Skeletal muscle tissue (tissue), 4 donors: ENCODE data around the gene CYP24A1. TPM values are rescaled to one million over a fixed set of nuclear protein-coding genes. Genes with fewer than 3 reads are reported as not detected.

Experiments used
- H3K27ac ChIP-seq: one replicate; pipeline ENCODE4 v1.7.0; 2013; ENCODE audit warnings: mild to moderate bottlenecking, low read depth, low read length, inconsistent platforms
- H3K27me3 ChIP-seq, 3 donors: one replicate each; pipeline ENCODE4 v1.7.0; 2013; ENCODE audit warnings: low read length in 3 of 3; ENCODE audit not compliant: control insufficient read depth in 3 of 3, insufficient read depth in 3 of 3
- H3K36me3 ChIP-seq, 3 donors: one replicate each; pipeline ENCODE4 v1.7.0; 2013; ENCODE audit warnings: low read length in 3 of 3; ENCODE audit not compliant: control insufficient read depth in 3 of 3, insufficient read depth in 3 of 3
- H3K4me1 ChIP-seq, 3 donors: one replicate each; pipeline ENCODE4 v1.7.0; 2013; ENCODE audit warnings: low read length in 3 of 3, mild to moderate bottlenecking in 3 of 3; ENCODE audit not compliant: control insufficient read depth in 3 of 3, insufficient read depth in 3 of 3
- H3K4me3 ChIP-seq, 3 donors: one replicate each; pipeline ENCODE4 v1.7.0; 2013; ENCODE audit warnings: low read length in 3 of 3
- H3K9ac ChIP-seq, 3 donors: one replicate each; pipeline ENCODE4 v1.7.0; 2013; ENCODE audit warnings: low read length in 3 of 3, mild to moderate bottlenecking in 3 of 3, moderate library complexity in 2 of 3, low read depth in 1 of 3
- H3K9me3 ChIP-seq, 3 donors: one replicate each; pipeline ENCODE4 v1.7.0; 2013; ENCODE audit warnings: low read length in 3 of 3; ENCODE audit not compliant: control insufficient read depth in 3 of 3
- total RNA-seq: library from RNA; depleted of rRNA; stranded (reverse); fragments of >200 nt; gene quantifications from one replicate; pipeline ENCODE4 v1.2.3, GENCODE V29; 2014
- donor health status: Osteomylitis.

Gene CYP24A1
- total RNA-seq, 1 donor from 2014 or later, result 1.0 TPM

DNA sequence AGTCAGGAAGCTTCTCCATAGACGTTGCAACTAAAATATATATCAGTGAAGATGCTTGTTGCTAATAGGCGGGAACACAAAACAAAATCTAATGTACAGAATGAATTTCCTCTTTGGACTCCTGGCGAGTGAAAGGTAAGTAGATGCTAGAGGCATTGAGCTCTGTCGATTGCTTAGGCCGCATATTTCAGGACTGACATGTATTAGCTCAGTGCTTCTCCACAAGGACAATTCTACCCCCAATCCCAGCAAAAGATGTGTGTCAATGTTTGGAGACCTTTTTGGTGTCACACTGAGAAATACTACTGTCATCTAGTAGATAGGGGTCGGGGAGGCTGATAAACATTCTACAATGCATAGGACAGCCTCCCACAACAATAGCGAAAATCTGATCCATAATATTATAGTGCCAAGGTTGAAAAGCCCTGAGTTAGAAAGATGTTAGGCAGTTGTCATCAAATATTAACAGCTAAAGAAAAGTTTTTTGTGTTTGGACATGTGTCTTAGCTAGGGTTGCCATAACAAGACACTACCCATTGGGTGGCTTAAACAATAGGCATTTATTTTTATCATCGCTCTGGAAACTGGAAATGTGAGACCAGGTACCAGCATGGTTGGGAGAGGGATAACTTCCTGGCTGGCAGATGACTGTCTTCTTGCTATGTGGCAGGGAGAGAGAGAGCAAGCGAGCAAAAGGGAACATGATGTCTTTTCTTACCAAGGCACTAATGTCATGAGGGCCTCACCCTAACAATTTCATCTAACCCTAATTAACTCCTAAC is 55.4 kb downstream of the CYP24A1 start:
- no peaks in the 10 kb centered on the region for H3K36me3 ChIP-seq
- H3K9me3 ChIP-seq, result no peaks in the 10 kb centered on the region
- peaks cover 0 to 4% (median 0%) of the 10 kb centered on the region in 3 donors for H3K27me3 ChIP-seq
- H3K4me1 ChIP-seq, result no peaks in the 10 kb centered on the region
- no peak overlapping the region for H3K27ac ChIP-seq
- H3K4me3 ChIP-seq, result no peak overlapping the region
- H3K9ac ChIP-seq, result no peak overlapping the region

DNA sequence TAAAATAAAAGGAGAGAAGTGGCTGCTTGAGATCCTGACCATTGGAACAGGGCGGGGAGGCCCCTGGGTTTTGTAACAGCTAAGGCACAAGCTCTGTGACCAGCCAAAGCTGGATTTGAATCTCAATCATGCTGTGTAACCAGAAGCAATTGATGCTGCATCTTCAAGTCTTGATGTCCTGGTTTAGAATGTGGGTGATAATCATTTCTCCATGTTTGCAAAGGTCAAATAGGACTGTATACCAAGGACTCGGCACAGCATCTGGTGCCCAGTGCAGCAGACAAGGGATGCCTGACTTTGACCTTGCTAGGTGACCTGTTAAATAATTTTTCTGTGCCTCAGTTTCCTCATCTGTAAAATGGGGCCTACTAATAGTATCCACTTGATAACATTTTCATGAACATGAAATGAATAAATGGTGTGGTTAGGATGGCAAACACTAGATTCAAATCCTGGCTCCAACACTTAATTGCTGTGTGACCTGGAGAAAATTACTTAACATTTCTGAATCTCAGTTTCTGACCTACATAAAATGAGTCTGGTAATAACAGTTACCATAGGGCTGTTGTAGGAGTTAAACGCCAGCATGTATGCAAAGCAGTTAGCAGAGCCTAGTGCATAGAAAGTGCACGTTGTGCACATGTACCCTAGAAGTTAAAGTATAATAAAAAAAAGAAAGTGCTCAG is 57.1 kb downstream of the CYP24A1 start:
- no peak overlapping the region for H3K27ac ChIP-seq
- no peak overlapping the region for H3K4me3 ChIP-seq
- H3K27me3 ChIP-seq, result peaks cover 0 to 4% (median 0%) of the 10 kb centered on the region in 3 donors
- no peaks in the 10 kb centered on the region for H3K9me3 ChIP-seq
- no peak overlapping the region for H3K9ac ChIP-seq
- no peaks in the 10 kb centered on the region for H3K4me1 ChIP-seq
- H3K36me3 ChIP-seq, result no peaks in the 10 kb centered on the region

DNA sequence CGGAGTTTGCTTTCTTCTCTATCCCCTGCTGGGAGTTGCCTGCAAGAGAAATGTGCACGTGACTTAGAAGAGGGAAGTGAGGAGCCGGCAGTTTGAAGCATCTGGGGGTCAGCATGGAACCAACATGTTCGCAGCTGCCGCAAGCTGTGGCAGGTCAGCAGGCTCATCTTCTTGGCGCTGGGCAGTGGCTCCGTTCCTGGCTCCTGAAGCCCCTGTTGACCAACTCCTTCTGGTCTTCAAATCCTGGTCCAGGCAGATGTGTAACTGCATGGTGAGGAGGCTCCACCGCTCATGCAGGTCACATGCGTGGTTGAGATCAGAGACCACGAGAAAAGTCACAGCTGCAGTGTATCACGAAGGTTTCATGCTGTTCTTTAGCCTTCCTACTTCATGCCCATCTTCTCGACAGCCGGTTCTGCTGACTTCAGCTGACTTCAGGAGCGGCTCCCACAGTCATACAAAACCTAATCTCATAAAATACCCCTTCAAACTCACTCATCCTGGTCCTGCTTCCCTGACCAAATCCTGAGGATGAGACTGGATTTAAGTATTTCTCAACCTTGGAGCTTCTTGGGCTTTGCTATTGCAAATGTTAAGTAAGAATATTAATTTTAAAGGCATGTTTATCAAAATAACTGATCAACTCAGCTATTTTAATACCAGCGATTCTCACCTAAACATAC is 58.5 kb downstream of the CYP24A1 start:
- no peak overlapping the region for H3K27ac ChIP-seq
- no peak overlapping the region for H3K4me3 ChIP-seq
- no peaks in the 10 kb centered on the region for H3K36me3 ChIP-seq
- H3K9ac ChIP-seq, result no peak overlapping the region
- H3K4me1 ChIP-seq, result no peaks in the 10 kb centered on the region
- H3K9me3 ChIP-seq, result no peaks in the 10 kb centered on the region
- H3K27me3 ChIP-seq, result peaks cover 0 to 4% (median 0%) of the 10 kb centered on the region in 3 donors

DNA sequence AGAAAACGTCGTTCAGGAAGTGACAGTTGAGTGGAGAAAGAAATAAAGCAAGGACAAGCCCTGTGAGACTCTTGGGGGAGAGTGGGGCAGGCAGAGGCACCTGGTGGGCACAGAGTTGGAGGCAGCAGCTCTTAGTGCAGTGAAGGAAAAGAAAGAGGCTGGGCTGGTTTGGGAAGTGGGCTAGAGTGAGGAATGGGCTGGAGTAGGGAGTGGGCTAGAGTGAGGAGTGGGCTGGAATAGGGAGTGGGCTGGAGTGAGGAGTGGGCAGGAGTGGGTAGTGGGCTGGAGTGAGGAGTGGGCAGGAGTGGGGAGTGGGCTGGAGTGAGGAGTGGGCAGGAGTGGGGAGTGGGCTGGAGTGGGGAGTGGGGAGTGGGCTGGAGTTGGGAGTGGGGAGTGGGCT is 59.7 kb downstream of the CYP24A1 start:
- Histone ChIP-seq H3K36me3 (no peaks in the 10 kb centered on the region), H3K9ac (no peak overlapping the region), H3K4me1 (no peaks in the 10 kb centered on the region), H3K9me3 (no peaks in the 10 kb centered on the region), H3K4me3 (no peak overlapping the region), H3K27ac (no peak overlapping the region), H3K27me3 (peaks cover 0 to 4% (median 0%) of the 10 kb centered on the region in 3 donors)

DNA sequence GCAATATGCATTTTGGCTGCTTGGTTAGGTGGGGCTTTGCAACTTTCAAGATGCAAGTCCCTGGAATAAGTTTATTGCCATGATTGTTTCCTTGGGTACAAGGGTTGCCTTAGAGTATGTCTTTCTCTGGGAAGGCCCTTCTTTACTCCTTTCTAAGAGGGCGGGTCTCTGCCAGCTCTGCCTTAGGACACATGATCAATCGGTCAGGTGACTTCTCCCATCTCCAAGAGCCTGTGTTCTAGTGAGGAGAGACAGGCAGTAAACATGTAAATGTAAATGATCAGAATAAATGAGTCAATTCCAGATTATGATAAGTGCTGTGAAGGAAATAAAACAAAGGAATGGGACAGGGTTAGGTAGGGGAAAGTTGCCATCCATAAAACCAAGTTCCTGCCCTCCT is 60.2 kb downstream of the CYP24A1 start:
- Histone ChIP-seq H3K4me1 (no peaks in the 10 kb centered on the region), H3K9me3 (no peaks in the 10 kb centered on the region), H3K9ac (no peak overlapping the region), H3K27me3 (peaks cover 0 to 4% (median 0%) of the 10 kb centered on the region in 3 donors), H3K36me3 (no peaks in the 10 kb centered on the region), H3K4me3 (no peak overlapping the region), H3K27ac (no peak overlapping the region)

DNA sequence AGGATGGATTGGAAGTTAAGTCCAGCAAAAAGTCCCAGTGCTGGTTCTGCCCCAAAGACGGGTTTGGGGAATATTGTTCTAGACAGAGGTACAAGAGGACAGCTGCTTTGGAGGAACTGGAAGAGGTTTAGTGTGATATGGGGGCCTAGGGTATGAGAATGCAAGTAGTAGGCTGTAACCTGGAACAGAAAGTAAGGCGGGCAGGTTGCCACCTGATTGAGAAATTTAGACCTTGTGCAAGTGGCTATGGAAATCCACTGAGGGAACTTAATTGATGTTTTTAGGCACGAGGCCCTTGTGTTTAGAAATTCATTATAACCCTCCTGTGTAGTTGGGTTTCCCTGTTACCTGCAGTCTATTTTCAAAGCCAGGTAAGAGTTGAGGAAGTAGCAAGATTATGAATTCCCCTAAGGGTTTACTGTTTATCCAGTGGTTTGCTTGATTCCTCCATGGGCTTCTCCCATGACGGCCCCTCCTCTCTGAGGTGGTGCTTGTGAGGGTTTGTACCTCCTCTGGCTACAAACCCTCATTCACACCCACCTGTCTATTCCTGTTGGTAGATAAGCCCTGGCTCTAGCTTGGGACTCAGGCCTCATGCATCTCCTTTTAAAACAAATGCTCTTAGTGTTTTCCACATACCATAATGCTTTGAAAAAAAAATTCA is 61.4 kb downstream of the CYP24A1 start:
- H3K4me3 ChIP-seq, result no peak overlapping the region
- no peak overlapping the region for H3K27ac ChIP-seq
- no peaks in the 10 kb centered on the region for H3K9me3 ChIP-seq
- H3K27me3 ChIP-seq, result peaks cover 0 to 4% (median 0%) of the 10 kb centered on the region in 3 donors
- H3K4me1 ChIP-seq, result no peaks in the 10 kb centered on the region
- no peak overlapping the region for H3K9ac ChIP-seq
- no peaks in the 10 kb centered on the region for H3K36me3 ChIP-seq

DNA sequence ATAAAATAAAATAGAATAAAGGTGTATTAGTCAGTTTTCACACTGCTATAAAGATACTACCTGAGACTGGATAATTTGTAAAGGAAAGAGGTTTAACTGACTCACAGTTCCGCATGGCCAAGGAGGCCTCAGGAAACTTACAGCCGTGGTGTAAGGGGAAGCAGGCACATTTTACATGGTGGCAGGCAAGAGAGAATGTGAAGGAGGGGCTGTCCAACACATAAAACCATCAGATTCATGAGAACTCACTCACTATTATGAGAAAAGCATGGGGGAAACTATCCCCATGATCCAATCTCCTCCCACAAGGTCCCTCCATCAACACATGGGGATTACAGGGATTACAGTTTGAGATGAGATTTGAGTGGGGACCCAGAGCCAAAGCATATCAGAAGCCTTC is 62.3 kb downstream of the CYP24A1 start:
- Histone ChIP-seq H3K4me1 (no peaks in the 10 kb centered on the region), H3K9ac (no peak overlapping the region), H3K27ac (no peak overlapping the region), H3K27me3 (peaks cover 0 to 4% (median 0%) of the 10 kb centered on the region in 3 donors), H3K9me3 (no peaks in the 10 kb centered on the region), H3K36me3 (no peaks in the 10 kb centered on the region), H3K4me3 (no peak overlapping the region)

DNA sequence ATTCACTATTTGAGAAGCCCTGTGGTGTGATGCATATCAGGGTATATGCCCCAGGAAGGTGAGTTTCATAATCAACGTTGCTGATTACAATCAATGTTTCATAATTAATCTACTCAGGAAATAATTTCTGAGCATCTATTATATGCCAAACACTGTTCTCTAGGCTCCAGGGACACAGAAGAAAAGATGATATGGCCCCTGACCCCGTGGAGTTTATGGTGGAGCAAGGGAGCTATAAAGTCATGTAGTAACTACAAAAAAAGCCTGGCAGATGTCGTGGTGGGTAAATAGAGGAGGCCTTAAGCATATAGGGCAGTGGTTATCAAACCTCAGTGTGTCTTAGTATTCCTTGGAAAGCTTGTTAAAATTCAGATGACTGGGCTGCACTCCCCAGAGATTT is 63.3 kb downstream of the CYP24A1 start:
- H3K4me1 ChIP-seq, result no peaks in the 10 kb centered on the region
- no peaks in the 10 kb centered on the region for H3K36me3 ChIP-seq
- no peaks in the 10 kb centered on the region for H3K9me3 ChIP-seq
- peaks cover 0 to 3% (median 0%) of the 10 kb centered on the region in 3 donors for H3K27me3 ChIP-seq
- H3K9ac ChIP-seq, result no peak overlapping the region
- no peak overlapping the region for H3K27ac ChIP-seq
- H3K4me3 ChIP-seq, result no peak overlapping the region

DNA sequence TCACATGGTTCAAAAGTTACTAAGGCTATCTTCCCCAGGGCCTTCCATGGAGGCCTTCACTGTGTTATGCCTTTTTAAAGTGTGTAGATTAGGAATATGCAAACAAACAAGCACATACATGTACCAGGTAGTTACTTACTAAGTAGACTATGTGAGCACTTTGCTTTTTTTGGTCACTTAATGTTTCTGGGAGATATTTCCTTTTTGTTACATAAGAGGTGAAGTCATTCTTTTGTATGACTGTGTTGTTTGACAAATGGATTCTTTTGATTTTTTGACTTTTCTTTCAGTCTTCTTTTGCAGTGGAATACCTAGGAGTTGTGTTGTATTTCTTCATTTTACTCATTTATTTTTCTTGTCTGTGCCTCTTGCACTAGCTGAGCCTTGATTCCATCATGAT is 63.7 kb downstream of the CYP24A1 start:
- no peaks in the 10 kb centered on the region for H3K4me1 ChIP-seq
- H3K9ac ChIP-seq, result no peak overlapping the region
- H3K4me3 ChIP-seq, result no peak overlapping the region
- no peaks in the 10 kb centered on the region for H3K36me3 ChIP-seq
- H3K27ac ChIP-seq, result no peak overlapping the region
- H3K9me3 ChIP-seq, result no peaks in the 10 kb centered on the region
- no peaks in the 10 kb centered on the region for H3K27me3 ChIP-seq
